Hepatic stellate cell (primary cell): Measurements from ENCODE around the gene GRM7.

Experiments
- DNase-seq: peaks from one replicate; pipeline ENCODE4 v3.0.0; 2011; ENCODE audit warnings: low spot score

GRM7 gene

GRCh38 chr3:7241584-7242302, 380.8 kb downstream of the GRM7 start:
- DNase-seq = no peak

GRCh38 chr3:7242303-7242635, 381.4 kb downstream of the GRM7 start:
- DNase-seq = no peak

GRCh38 chr3:7249493-7250076, 388.7 kb downstream of the GRM7 start:
- no peak for DNase-seq

- DNase-seq = no peak
Measured at GRCh38 chr3:7254251-7254650, 393.3 kb downstream of the GRM7 start.

- no peak for DNase-seq
Measured at GRCh38 chr3:7260975-7261374, 400.1 kb downstream of the GRM7 start.

GRCh38 chr3:7263347-7264195, 402.7 kb downstream of the GRM7 start:
- DNase-seq = no peak

GRCh38 chr3:7264196-7264526, 403.2 kb downstream of the GRM7 start:
- DNase-seq = no peak

GRCh38 chr3:7265736-7266135, 404.8 kb downstream of the GRM7 start:
- no peak for DNase-seq

- DNase-seq = no peak
Measured at GRCh38 chr3:7266551-7266950, 405.6 kb downstream of the GRM7 start.

GRCh38 chr3:7270731-7271130, 409.8 kb downstream of the GRM7 start:
- DNase-seq = no peak

- no peak for DNase-seq
Measured at GRCh38 chr3:7271631-7272030, 410.7 kb downstream of the GRM7 start.

GRCh38 chr3:7272203-7272602, 411.3 kb downstream of the GRM7 start:
- no peak for DNase-seq

GRCh38 chr3:7275396-7275795, 414.5 kb downstream of the GRM7 start:
- no peak for DNase-seq

- DNase-seq = no peak
Measured at GRCh38 chr3:7280318-7280717, 419.4 kb downstream of the GRM7 start.

GRCh38 chr3:7282988-7283387, 422.1 kb downstream of the GRM7 start:
- no peak for DNase-seq

GRCh38 chr3:7285505-7285904, 424.6 kb downstream of the GRM7 start:
- no peak for DNase-seq

- DNase-seq = no peak
Measured at GRCh38 chr3:7288133-7288532, 427.2 kb downstream of the GRM7 start.

GRCh38 chr3:7289121-7289520, 428.2 kb downstream of the GRM7 start:
- no peak for DNase-seq

- DNase-seq = no peak
Measured at GRCh38 chr3:7290077-7290825, 429.3 kb downstream of the GRM7 start.

- no peak for DNase-seq
Measured at GRCh38 chr3:7292362-7292761, 431.4 kb downstream of the GRM7 start.

- DNase-seq = no peak
Measured at GRCh38 chr3:7293286-7293685, 432.4 kb downstream of the GRM7 start.

GRCh38 chr3:7305561-7305960, 444.6 kb downstream of the GRM7 start:
- DNase-seq = no peak

- DNase-seq = no peak
Measured at GRCh38 chr3:7306901-7307300, 446.0 kb downstream of the GRM7 start.
